Prostate gland (tissue), 2 donors: ENCODE measurements around the gene CDKN2AIP. TPM values are rescaled to one million over a fixed set of nuclear protein-coding genes. Genes with fewer than 3 reads are reported as not detected.

ENCODE experiments used
- DNase-seq: peaks from one replicate; pipeline ENCODE4 v3.0.0-alpha.2; 2019; ENCODE audit warnings: low spot score
- H3K27ac ChIP-seq, 2 donors: fragments of 200-600 bp; sonication (generic); 2 replicates each; pipeline ENCODE4 v1.5.1; 2017 to 2019
- H3K27me3 ChIP-seq: fragments of 200-600 bp; sonication (generic); replicated peaks from 2 replicates; pipeline ENCODE4 v1.5.1; 2019; ENCODE audit not compliant: insufficient read depth
- H3K36me3 ChIP-seq, 2 donors: fragments of 200-600 bp; sonication (generic); 1 replicate in 1 of 2; 2 replicates in 1 of 2; pipeline versions ENCODE4 v1.5.1 to v1.8.1; 2017 to 2019
- H3K4me1 ChIP-seq: fragments of 200-600 bp; sonication (generic); replicated peaks from 2 replicates; pipeline ENCODE4 v1.5.1; 2019
- H3K4me3 ChIP-seq, 2 donors: fragments of 200-600 bp; sonication (generic); 2 replicates each; pipeline ENCODE4 v1.5.1; 2017 to 2019
- H3K9me3 ChIP-seq: fragments of 200-600 bp; sonication (generic); 2 replicates; pipeline ENCODE4 v1.5.1; 2017
- POLR2A ChIP-seq: fragments of 450-650 bp; IDR thresholded peaks from one replicate; pipeline ENCODE4 v1.6.1; 2016; ENCODE audit warnings: antibody characterized with exemption, mild to moderate bottlenecking
- POLR2AphosphoS5 ChIP-seq: sonication (generic); formaldehyde crosslinking; IDR thresholded peaks from one replicate; pipeline ENCODE4 v1.6.1; 2017; ENCODE audit warnings: antibody characterized with exemption
- WGBS: methylation state at CpG from one replicate; pipeline ENCODE4 v1.1.5; 2018; 5-methylcytosine and 5-hydroxymethylcytosine counted together
- intact Hi-C: fragments of 100-400 bp; cut with DNase I; formaldehyde crosslinking; loops from one replicate; pipeline ENCODE4 v1.14.2; 2022
- total RNA-seq, 2 donors: library from RNA; depleted of rRNA; stranded (reverse); fragments of >200 nt; gene quantifications; one replicate each; pipeline ENCODE4 v1.1.0, GENCODE V29; 2016
- TF ChIP-seq, protein P1 (sequence below), 4 experiments: fragments of 200-600 bp in 2 of 4; fragments of 450-650 bp in 2 of 4; sonication (generic) in 2 of 4; IDR thresholded peaks; 1 replicate in 3 of 4; 2 replicates in 1 of 4; pipeline ENCODE4 v1.5.1; 2016 to 2019; ENCODE audit warnings: antibody characterized with exemption in 4 of 4, mild to moderate bottlenecking in 2 of 4, moderate library complexity in 2 of 4

Gene CDKN2AIP
- total RNA-seq, 2 donors from 2014 or later: 22.5 to 27.5 TPM

DNA sequence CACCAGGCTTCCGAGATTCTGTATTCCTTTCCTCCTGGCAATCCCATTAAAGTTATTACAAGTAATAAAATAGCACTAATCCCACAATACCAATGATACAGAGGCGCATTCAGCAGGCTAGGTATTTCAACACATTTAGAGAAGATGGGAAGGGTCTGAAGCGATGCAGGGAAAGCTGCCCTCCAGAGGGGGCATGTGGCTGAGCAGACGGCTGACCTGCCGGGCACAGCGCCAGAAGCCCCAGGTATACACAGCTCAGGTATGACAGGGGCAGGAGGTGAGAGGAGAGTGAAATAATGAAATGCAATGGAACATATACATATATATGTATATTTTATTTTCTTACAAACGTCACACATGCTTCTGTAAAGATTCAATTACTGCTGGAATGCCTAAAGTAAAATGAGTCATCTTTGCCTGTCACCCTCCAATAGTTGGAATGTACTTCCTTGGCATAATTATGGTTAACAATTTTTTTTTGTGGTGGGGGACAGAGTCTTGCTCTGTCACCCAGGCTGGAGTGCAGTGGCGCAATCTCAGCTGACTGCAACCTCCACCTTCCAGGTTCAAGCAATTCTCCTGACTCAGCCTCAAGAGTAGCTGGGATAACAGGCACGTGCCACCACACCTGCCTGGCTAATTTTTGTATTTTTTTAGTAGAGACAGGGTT is 21.3 kb upstream of the CDKN2AIP start:
- Histone ChIP-seq H3K27me3 (no peaks in the 10 kb centered on the region), H3K27ac (no peak overlapping the region), H3K9me3 (no peaks in the 10 kb centered on the region), H3K4me3 (no peak overlapping the region), H3K4me1 (no peaks in the 10 kb centered on the region), H3K36me3 (no peaks in the 10 kb centered on the region)
- DNase-seq: no peak
- intact Hi-C loops: no loop called here
- 87% methylated on average over 9 of the region's 9 CpGs for WGBS
- TF ChIP-seq POLR2AphosphoS5 (no peak), POLR2A (no peak)
- TF ChIP-seq, protein P1, sequence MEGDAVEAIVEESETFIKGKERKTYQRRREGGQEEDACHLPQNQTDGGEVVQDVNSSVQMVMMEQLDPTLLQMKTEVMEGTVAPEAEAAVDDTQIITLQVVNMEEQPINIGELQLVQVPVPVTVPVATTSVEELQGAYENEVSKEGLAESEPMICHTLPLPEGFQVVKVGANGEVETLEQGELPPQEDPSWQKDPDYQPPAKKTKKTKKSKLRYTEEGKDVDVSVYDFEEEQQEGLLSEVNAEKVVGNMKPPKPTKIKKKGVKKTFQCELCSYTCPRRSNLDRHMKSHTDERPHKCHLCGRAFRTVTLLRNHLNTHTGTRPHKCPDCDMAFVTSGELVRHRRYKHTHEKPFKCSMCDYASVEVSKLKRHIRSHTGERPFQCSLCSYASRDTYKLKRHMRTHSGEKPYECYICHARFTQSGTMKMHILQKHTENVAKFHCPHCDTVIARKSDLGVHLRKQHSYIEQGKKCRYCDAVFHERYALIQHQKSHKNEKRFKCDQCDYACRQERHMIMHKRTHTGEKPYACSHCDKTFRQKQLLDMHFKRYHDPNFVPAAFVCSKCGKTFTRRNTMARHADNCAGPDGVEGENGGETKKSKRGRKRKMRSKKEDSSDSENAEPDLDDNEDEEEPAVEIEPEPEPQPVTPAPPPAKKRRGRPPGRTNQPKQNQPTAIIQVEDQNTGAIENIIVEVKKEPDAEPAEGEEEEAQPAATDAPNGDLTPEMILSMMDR (IDR thresholded peaks at IDR 0.05): no peak

DNA sequence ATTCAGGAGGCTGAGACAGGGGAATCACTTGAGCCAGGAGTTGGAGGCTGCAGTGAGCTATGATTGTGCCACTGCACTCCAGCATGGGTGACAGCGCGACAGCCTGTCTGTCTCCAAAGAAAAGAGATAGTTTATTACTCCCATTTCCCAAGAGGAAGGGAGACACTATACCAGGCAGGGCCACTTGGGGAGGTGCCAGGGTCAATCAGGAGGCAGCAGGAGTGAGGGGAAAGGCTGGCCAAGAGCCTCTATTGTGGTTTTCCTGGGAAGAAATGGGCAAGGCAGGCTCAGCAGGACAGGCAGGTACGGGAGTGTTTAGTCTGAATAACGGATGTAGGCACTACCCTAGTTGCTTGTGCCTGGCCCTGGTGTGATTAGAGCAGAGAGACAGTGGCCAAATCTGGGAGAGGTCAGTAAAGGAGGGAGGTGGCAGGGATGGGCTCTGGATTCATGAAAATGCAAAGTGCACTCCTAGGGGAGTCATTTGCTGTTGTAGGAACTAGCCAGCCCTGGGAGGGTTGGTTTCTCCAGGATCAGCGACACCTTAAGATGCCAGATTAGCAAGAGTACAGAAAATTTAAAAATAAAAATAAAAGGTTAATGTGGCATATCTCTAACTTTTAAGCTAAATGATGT is 20.2 kb upstream of the CDKN2AIP start:
- DNase-seq: no peak
- H3K4me1 ChIP-seq: no peaks in the 10 kb centered on the region
- H3K4me3 ChIP-seq: no peak overlapping the region
- 80% methylated on average over 5 of the region's 5 CpGs for WGBS
- TF ChIP-seq POLR2A: no peak
- TF ChIP-seq, protein P1 (IDR thresholded peaks at IDR 0.05): no peak
- TF ChIP-seq POLR2AphosphoS5: no peak
- H3K9me3 ChIP-seq: no peaks in the 10 kb centered on the region
- no peaks in the 10 kb centered on the region for H3K27me3 ChIP-seq
- no peak overlapping the region for H3K27ac ChIP-seq
- intact Hi-C loops: no loop called here
- no peaks in the 10 kb centered on the region for H3K36me3 ChIP-seq

DNA sequence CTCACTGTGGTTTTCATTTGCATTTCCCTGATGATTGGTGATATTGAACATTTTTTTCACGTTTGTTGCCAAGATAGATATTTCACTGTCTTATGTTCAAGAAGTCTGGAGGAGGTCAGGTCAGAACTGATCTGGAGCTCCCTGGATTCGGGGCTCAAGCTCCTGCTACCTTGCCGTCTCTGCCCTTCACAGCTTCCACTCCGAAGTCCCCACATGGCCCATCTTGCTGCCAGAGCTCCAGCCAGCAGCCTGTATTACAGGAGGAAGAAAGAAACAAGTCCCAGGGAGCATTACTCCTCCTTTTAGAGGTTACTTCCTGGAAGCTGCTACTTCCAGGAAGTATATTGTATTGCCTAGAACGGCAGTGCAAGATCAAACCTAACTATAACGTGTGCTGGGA is 17.9 kb upstream of the CDKN2AIP start:
- no peak overlapping the region for H3K27ac ChIP-seq
- no peak overlapping the region for H3K4me3 ChIP-seq
- no peaks in the 10 kb centered on the region for H3K27me3 ChIP-seq
- 80% methylated on average over 6 of the region's 6 CpGs for WGBS
- H3K9me3 ChIP-seq: no peaks in the 10 kb centered on the region
- no peaks in the 10 kb centered on the region for H3K4me1 ChIP-seq
- no peak for TF ChIP-seq POLR2A
- no peak for TF ChIP-seq POLR2AphosphoS5
- TF ChIP-seq, protein P1 (IDR thresholded peaks at IDR 0.05): no peak
- H3K36me3 ChIP-seq: no peaks in the 10 kb centered on the region
- no peak for DNase-seq
- intact Hi-C loops: no loop called here

DNA sequence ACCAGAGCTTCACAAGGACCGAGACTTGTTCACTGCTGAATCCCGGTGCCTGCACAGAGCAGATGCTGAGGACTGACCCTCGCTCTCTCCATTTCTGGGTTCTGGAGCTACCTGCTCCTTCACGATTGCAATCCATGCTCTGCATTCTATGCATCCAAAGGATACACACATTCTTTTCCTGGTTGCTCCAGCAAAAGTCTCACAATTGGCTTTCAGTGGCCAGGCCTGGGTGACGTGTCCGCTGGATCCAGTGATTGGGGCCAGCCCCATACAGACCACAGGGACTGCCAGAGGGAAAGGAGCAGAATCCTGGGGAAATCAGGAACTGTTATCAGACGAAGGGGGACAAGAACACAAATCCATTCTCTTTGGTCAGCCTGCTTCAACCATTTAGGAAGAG is 14.9 kb upstream of the CDKN2AIP start:
- Histone ChIP-seq H3K27ac (no peak overlapping the region), H3K4me3 (no peak overlapping the region), H3K4me1 (no peaks in the 10 kb centered on the region), H3K36me3 (no peaks in the 10 kb centered on the region), H3K27me3 (no peaks in the 10 kb centered on the region), H3K9me3 (no peaks in the 10 kb centered on the region)
- TF ChIP-seq POLR2A: no peak
- no peak for TF ChIP-seq POLR2AphosphoS5
- DNase-seq: no peak
- intact Hi-C loops: no loop called here
- WGBS: 95% methylated on average over 7 of the region's 7 CpGs

DNA sequence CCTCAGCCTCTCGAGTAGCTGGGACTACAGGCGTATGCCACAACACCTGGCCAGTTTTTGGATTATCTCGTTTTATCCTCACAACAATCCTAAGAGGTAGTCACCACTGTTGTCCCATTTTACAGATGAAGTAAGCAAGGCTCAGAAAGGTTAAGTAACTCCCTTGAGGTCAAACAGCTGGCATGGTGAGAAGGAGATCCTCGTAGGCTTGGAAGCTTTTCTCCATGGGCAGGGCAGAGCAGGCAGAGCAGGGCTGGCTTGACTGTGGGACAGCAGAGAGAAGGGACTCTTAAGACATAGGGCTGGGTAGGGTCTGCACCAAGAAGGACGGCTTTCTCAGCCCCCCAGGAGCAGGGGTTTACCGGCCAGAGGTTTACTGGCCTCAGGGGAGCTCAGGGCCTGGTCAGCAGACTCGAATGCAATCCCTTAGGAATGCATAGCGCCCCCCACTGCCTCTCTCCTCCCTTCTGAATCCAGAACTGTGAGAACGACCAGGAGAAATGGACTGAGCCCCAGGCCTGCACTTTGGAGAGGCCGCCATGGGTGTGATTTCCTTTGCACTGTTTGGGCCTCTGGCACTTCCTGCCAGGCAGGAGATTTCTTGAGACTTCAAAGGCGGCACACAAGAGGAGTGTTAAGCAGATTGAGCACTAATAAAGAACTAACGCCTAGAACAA is 14.0 kb upstream of the CDKN2AIP start:
- WGBS: 71% methylated on average over 12 of the region's 12 CpGs
- no peaks in the 10 kb centered on the region for H3K4me1 ChIP-seq
- H3K27ac ChIP-seq: no peak overlapping the region
- intact Hi-C loops: no loop called here
- H3K9me3 ChIP-seq: no peaks in the 10 kb centered on the region
- TF ChIP-seq POLR2AphosphoS5: no peak
- TF ChIP-seq, protein P1 (IDR thresholded peaks at IDR 0.05): no peak
- no peak for TF ChIP-seq POLR2A
- H3K36me3 ChIP-seq: no peaks in the 10 kb centered on the region
- no peaks in the 10 kb centered on the region for H3K27me3 ChIP-seq
- H3K4me3 ChIP-seq: no peak overlapping the region
- DNase-seq: no peak
